ENCODE data around the gene FANCF.
"Not testable (repeated sequence)": the region's sequence is repeated elsewhere in the genome, so short reads cannot be mapped to it uniquely, and the experiment has no call there.

Gene FANCF, protein sequence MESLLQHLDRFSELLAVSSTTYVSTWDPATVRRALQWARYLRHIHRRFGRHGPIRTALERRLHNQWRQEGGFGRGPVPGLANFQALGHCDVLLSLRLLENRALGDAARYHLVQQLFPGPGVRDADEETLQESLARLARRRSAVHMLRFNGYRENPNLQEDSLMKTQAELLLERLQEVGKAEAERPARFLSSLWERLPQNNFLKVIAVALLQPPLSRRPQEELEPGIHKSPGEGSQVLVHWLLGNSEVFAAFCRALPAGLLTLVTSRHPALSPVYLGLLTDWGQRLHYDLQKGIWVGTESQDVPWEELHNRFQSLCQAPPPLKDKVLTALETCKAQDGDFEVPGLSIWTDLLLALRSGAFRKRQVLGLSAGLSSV

DNA sequence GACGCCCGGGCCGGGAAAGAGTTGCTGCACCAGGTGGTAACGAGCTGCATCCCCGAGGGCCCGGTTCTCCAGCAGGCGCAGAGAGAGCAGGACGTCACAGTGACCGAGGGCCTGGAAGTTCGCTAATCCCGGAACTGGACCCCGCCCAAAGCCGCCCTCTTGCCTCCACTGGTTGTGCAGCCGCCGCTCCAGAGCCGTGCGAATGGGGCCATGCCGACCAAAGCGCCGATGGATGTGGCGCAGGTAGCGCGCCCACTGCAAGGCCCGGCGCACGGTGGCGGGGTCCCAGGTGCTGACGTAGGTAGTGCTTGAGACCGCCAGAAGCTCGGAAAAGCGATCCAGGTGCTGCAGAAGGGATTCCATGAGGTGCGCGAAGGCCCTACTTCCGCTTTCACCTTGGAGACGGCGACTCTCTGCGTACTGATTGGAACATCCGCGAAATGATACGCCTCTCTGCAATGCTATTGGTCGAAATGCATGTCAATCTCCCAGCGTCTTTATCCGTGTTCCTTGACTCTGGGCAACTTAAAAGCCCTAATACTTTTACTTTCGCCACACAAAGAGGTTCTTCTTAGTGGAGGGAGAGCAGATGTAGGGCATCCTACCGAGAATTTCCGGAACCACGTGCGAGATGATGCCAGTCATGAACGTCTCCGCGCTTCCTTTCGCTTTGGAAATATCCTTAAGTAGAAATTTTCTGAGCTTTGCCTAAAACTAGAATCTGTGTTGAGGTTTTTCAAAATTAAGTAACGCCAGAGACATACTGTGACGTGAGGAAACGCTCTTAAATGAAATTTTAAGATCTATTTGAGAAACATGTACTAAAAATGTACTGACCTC, at the start of gene FANCF:
TSS of gene FANCF (minus strand) at position 376 of the 840 bp plus-strand sequence. CDS start at position 363, 13 bp downstream.
- peak; percentile 96 for DNase-seq (ENCODE audit: low spot score)

DNA sequence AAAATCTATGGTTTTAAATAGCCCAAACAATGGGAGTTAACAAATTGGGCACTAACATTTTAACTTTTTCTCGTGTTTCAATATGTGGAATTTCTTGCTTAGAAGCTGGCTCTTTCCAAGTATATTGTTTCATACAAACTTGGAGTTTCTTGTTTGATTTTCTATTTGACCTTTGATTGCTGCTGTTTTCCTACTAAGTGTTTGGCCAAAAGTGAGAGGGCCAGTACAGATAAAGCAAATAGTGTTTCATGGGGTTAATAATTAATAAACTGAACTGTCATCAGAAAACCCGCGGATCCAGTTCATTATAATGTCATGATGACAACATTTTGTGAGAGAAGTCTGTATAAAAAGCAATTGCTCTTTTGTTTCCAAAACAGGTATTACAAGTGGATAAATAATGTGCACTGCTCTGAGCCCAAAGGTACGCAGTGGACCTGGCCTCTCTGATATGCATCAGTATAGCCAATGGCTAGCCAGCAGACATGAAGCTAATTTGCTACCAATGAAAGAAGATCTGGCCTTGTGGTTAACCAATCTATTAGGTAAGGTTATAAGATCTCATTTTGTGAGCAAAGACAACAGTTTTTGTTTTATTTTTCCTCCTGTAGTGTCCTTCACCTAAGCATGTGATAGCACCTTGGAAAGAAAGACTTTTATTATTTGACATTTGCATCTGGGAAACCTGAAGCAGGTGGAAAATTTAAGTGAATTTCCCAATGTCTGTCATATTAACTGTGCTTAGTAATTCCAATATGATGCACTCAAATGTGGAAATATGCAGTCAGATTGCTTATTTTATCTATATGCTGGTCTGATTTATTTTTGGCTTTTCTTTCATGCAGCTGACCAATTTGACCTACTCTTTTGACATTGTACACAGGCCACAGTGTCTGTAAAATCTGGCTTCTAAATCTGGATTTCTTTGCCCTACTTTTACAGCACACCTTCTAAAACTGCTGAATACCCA, 49.1 kb upstream of the FANCF start:
- no peak for DNase-seq (ENCODE audit: low spot score)

DNA sequence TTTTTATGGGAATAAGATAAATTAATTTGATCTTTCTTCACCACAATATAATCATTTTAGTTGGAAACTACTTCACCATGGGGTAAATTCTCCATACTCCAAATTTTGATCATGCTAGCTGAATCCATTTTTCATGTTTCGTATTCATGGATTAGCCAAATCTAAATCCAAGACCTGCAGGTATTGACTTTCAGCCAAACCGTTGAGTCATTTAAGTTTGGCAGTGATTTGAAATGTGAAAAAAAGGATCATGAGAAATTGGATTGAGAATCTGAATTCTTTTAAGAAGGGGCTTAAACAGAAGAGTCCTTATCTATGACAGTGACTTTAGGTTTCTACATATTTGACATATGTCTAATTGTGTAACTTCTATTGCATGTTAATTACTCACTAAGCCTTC, 46.1 kb upstream of the FANCF start:
- DNase-seq (ENCODE audit: low spot score): no peak

DNA sequence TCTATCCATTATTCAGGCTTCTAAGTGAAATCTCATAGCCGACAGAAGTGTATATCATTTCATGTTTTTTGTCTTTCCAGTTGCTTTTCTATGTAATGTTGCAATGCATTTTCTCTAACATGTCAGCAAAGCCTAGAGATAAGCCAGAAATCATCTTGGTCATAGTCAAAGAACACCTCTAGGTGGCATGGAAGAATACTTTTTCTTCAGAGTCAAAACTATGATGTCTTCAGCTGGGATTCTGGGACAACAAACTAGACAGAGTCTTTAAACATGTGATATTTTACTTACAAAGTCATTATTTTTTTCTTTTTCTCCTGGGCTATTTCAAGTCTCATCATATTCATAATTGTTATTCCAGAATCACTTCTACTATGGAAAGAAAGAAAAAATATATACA, 45.2 kb upstream of the FANCF start:
- DNase-seq (ENCODE audit: low spot score): peak; percentile 31

DNA sequence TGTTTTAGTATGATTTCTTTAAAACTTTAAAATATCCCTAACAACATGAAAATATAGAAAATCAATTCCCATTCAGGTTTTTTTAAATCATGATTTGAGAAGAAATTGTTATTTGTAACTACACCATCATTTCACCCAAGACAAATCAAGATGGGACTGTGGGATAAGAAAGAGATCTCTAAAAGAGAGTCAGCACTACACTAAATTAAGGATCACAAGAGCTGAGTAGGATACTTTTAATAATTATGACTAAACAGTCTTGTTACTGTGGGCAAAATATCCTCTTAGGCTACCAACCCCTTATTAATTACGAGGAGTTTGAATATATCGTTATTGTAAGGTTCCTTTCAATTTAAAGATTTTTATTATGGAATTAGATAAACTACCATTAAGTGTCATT, 43.7 kb upstream of the FANCF start:
- no peak for DNase-seq (ENCODE audit: low spot score)

- DNase-seq (ENCODE audit: low spot score): no peak
These were observed 42.6 kb upstream of the FANCF start for GRCh38 chr11:22668005-22668796.

DNA sequence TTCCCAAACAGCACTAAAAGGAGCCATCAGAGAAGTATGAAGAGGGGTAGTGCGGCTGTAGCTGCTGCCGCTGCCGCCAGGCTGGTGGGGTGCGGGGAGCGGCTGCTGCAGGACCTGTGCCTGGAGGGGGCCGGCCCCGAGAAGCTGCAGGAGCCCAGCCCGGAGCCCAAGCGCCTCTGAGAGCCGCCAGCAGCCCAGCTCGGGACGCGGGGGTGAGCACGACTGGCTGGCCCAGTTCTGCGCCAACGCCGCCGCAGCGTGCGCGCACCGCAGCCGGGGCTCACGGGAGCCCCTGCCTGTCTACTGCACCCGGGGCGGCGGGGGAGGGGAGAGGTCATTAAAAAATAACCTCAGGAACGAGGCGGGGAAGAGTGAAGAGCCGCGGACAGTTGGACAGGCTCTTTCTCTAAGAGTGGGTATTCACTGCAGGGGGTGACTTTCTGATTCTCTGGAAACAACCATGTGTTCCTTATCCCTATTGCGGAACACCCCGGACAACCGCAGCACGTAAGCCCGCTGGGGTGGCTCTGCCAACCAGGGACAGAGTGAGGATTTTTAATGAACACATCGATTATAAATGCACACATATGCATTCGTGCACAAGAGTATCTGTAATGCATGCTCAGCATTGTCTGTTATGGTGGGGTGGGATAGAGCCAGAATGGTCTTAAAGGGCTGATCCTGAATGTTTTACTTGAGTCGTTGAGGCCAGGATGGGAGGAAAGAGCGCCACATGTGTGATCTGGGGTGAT, 41.2 kb upstream of the FANCF start:
- peak; percentile 18 for DNase-seq (ENCODE audit: low spot score)

DNA sequence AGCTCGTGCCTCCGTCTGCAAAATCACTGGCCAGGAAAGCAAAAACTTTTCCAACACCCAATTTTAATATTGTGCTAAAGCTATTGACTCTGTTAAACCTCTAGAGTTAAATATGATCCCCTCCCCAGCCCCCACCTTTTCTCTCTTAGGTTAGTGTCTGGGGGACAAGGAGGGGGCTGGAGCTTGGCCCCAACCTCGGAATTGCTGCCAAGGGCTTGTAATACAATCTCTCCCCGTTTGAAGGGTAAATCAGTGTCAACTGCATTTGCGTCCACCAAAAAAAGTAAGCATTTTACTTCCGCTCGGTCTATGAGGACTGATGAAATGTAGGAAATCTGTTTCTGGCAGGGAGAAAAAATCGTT, 40.7 kb upstream of the FANCF start, which contains the start of gene GAS2:
TSS of gene GAS2 (plus strand) at position 287 of the 363 bp plus-strand sequence. CDS start 8,259 bp downstream, outside the sequence.
- DNase-seq (ENCODE audit: low spot score): no peak

- DNase-seq (ENCODE audit: low spot score): no peak
These were observed 34.2 kb upstream of the FANCF start for GRCh38 chr11:22659783-22660182.

DNA sequence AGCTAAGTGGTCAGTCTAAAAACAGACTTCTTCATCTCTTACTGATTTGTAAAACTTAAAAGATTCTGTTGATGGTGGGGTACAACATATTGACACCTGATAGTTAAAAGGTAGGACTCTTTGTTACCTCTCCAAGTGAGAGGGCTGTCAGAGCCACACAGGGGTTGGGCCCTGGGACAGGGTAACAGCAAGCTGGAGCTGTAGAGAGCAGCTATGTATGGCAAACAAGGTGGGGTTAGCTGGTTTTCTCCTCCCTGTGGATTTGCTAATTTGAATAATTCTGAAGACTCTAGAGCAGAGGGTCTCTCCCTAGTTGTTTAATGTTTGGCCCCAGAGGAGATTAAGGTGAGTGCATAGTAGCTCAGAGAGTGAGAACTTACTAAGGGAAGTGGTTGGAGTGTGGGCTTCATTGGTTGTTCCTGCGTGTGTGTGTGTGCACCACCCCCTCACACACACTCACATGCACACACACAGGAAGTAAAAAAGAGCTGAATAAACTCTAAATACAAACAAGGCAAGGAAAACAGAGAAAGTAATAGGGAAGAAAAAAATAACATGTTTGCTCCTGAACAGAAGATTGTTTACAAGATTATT, 31.6 kb upstream of the FANCF start:
- DNase-seq (ENCODE audit: low spot score): no peak

- DNase-seq (ENCODE audit: low spot score): no peak
These were observed 30.5 kb upstream of the FANCF start for GRCh38 chr11:22656130-22656529.

- DNase-seq (ENCODE audit: low spot score): not testable (repeated sequence)
These were observed 26.7 kb upstream of the FANCF start for GRCh38 chr11:22652346-22652745.

DNA sequence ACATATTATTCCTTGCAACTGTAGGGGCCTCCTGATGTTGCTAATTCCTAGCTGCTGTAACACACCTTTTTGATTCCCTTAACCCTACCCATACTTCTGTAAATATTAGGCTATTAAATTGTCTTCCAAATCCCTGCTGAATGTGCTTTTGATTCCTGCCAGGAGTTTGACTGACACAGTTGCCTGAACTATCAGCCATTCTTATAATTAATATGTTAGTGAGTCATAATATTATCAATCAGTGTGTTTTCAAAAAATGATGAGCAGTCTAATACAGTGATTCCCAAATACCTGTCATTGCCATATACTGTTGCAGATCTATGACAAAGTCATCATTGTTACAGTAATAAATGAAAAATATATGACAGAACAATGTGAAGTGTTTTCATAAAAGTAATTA, 15.9 kb upstream of the FANCF start:
- DNase-seq (ENCODE audit: low spot score): no peak

DNA sequence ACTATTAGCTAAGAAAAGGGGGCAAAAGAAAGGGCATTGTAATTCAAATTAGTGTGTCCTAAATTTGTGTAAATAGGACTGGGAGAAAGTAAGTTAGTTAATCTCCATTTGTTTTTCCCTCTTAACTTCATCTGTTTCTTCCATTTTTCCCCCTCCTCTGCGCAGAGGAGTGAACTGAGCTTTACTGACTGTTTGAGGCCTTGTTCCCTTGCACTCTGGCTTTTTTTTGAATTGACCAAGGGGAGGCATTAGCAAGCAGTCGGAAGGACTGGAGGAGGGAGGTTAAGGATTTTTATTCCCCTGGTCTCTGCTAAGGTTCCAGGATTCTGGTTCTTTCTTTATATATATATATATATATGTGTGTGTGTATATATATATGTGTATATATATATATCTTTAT, 15.2 kb upstream of the FANCF start:
- no peak for DNase-seq (ENCODE audit: low spot score)

DNA sequence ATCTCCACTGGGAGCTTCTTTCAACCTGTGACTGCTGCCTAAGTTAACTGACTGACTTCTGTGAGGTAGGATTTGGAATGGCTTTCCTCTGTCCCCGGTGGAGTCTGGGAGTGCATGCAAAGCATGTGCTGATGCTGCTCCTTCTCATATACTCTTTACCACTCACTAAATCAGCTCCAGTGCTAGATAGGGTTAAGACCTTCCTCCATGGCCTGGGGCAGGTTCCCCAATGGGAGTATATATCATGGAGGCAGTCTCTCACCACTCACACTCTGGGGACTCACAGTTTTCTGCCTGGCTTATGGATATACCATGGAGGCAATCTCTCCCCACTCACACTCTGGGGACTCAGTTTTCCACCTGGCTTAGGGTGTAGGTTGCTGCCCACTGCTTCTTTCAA, 10.1 kb upstream of the FANCF start:
- DNase-seq (ENCODE audit: low spot score): no peak

GRCh38 chr11:22634897-22635629, 9.4 kb upstream of the FANCF start:
- DNase-seq (ENCODE audit: low spot score): no peak

GRCh38 chr11:22633354-22633902, 7.8 kb upstream of the FANCF start:
- no peak for DNase-seq (ENCODE audit: low spot score)

GRCh38 chr11:22627421-22627820, 1.8 kb upstream of the FANCF start:
- no peak for DNase-seq (ENCODE audit: low spot score)
